HG03565 (cell line): ENCODE data around the gene NCBP2.

ENCODE experiments used
- ATAC-seq: cut with Tn5 transposase; IDR thresholded peaks from one replicate; pipeline ENCODE4 v1.9.1; 2021; ENCODE audit warnings: mild to moderate bottlenecking, moderate library complexity; ENCODE audit not compliant: unreplicated experiment

Gene NCBP2

DNA sequence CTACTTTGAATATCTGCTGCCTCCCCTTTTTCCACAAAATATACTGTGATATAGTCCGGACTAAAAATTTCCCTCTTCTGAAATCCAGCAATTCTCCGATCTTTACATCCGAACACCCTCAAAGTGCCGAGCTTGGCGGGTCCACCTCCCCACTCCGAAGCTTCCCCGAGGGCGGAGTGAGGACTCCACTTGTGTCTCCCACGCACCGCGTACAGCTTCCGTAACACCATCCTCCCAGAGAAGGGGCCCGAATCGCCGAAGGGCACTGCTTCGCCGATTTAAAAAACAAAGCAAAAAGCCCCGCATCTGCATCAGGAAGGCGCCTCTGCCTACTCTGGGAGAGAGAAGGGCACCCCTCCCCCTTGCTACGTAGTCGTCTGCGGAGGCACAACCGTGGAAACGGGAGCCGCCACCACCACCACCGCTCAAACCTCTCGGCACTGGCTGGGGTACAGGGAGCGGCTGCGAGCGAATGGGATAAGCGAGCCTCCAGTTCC is 551 bp downstream of the NCBP2 start:
- peak; percentile 18 for ATAC-seq

DNA sequence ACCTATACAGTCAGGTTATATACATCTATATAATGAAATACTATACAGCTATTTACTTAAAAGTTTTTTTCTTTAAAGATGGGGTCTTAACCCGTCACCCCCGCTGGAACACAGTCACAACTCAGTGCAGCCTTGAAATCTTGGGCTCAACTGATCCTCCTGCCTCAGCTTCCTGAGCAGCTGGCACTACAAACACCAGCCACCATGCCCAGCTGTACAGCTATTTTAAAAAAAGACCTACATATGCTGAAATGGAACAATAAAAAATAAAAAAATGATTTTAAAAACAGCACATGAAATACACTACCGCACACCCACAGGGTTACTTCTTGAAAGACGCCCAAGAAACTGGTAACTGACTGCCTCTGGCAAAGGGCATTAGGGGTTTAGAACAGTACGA is 3.8 kb downstream of the NCBP2 start:
- no peak for ATAC-seq

GRCh38 chr3:196938124-196938523 is 4.2 kb downstream of the NCBP2 start:
- no peak for ATAC-seq

DNA sequence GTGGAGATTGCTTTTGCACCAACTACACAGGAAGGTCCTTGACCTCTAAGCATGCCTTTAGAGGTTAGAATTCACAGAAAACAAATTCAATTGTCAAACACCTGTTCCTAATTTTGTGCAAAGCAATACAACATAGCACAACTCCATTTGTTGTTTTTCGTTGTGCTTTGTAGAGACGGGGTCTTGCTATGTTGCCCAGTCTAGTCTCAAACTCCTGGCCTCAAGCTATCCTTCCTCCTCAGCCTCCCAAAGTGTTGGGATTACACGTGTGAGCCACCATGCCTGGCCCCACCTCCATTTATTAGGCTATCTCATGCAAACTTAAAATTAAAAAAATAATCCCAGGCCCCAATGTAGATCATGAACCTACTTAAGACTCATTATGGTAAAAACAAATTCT is 6.0 kb downstream of the NCBP2 start:
- ATAC-seq: no peak

GRCh38 chr3:196932600-196932999 is 9.7 kb downstream of the NCBP2 start:
- ATAC-seq: peak; percentile 40

- peak; percentile 39 for ATAC-seq
Measured at GRCh38 chr3:196931828-196932587, 10.3 kb downstream of the NCBP2 start.

DNA sequence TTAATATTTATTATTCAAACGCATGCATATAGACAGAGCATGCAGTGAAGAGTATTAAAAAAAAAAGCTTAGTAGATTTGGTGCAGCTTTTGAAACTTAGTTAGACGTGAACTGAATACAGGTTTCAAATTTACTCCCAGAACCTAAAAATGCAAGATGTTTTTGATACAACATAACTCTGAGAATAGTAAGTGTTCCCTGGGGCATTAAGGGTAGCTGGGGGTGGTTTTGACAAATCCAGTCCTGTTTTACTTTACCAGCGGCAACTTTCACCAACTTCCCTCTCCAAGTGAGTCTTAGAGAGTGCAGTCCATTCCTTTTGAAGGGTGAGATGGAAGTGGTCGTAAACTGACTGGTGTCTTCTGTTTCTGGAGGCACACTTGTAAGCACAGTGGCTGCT is 11.2 kb downstream of the NCBP2 start:
- ATAC-seq: no peak

DNA sequence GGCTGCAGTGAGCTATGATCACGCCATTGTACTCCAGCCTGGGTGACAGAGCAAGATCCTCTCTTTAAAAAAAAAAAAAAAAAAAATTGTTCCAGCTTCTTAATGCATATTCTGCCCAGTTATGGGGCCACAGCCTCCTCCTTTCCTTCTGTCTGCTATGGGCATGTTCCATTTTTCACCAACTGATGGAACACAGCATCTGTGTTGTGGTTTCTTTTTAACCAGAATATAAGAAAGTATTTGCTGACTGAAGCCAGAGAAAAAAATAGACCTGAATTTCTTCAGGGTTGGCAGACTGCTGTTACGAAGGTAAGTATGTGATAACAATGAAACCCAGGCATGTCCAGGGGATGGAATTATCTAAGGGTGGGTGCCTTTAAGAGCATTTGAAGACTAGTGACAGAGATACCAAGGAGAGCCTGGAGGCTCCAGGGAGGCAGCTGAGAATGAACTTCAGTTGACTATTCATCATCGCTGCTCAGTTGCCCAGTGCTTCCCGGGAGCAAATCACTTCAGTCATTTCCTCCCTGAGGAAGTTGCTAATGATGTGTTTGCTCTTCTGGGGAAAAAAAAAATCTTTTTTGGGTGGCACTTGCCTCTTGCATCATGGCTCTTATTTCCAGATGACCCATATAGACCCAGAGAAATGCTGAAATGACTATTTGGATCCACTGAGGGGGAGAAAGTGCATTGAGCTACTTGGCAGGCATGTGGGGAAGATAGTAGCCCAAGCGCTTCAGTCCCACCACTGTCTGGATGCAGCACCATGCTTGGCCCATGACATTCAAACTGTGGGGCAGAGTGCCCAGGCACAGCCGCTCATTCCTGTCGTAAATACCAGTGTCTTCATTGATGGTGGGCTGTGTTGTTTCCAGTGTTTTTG is 14.5 kb downstream of the NCBP2 start:
- ATAC-seq: no peak

GRCh38 chr3:196920733-196921132 is 21.6 kb downstream of the NCBP2 start:
- ATAC-seq: no peak

- ATAC-seq: no peak
Measured at GRCh38 chr3:196918968-196919367, 23.4 kb downstream of the NCBP2 start.

DNA sequence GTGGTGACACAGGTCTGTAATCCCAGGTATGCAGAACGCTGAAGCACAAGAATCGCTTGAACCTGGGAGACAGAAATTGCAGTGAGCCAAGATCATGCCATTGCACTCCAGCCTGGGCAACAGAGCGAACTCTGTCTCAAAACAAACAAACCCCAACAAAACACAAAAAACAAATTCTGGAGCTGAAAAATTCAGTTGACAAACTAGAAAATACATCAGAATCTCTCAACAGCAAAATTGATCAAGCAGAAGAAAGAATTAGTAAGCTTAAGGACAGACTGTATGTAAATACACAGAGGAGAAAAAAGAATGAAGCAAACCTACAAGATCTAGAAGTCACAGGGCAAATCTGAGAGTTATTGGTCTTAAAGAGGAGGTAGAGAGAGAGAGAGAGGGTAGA is 25.3 kb downstream of the NCBP2 start:
- ATAC-seq: no peak

GRCh38 chr3:196916221-196916620 is 26.1 kb downstream of the NCBP2 start:
- ATAC-seq: no peak

DNA sequence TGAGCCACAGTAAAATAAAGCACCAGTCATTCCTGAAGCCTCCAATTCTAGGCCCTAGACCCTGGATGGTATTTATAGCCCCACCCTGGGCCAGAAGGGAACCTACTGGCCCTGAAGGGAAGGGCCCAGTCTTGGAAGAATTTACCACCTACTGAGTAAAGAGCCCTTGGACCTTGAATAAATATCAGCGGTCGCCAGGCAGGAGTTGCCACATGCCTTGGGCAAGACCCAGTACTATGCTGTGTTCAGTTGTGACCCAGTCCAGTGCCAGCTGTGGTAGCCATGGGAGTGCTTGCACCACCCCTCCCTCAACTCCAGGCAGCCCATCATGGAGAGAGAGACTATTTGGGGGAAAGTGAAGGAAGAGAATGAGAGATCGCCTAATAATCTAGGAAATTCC is 27.0 kb downstream of the NCBP2 start:
- ATAC-seq: no peak

DNA sequence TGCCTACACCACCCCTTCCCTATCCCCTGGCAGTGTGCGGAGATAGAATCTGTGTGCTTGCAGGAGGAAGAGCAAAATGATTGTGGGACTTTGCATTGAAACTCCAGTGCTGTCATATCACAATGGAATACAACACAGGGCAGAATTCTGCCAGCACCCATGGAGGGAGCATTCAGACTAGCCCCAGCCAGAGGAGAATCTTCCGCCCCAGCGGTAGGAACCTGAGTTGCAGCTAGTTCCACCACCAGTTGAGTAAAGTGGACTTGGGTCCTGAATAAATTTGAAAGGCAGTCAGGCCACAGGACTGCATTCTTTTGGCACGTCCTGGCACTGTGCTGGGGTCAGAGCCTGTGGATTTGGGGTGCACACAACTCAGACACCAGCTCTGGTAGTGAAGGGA is 27.5 kb downstream of the NCBP2 start:
- ATAC-seq: no peak

- no peak for ATAC-seq
Measured at GRCh38 chr3:196903740-196904139, 38.6 kb downstream of the NCBP2 start.

- no peak for ATAC-seq
Measured at GRCh38 chr3:196902296-196902695, 40.0 kb downstream of the NCBP2 start.

GRCh38 chr3:196901768-196902167 is 40.6 kb downstream of the NCBP2 start:
- ATAC-seq: no peak

- ATAC-seq: no peak
Measured at GRCh38 chr3:196896229-196896628, 46.1 kb downstream of the NCBP2 start.

DNA sequence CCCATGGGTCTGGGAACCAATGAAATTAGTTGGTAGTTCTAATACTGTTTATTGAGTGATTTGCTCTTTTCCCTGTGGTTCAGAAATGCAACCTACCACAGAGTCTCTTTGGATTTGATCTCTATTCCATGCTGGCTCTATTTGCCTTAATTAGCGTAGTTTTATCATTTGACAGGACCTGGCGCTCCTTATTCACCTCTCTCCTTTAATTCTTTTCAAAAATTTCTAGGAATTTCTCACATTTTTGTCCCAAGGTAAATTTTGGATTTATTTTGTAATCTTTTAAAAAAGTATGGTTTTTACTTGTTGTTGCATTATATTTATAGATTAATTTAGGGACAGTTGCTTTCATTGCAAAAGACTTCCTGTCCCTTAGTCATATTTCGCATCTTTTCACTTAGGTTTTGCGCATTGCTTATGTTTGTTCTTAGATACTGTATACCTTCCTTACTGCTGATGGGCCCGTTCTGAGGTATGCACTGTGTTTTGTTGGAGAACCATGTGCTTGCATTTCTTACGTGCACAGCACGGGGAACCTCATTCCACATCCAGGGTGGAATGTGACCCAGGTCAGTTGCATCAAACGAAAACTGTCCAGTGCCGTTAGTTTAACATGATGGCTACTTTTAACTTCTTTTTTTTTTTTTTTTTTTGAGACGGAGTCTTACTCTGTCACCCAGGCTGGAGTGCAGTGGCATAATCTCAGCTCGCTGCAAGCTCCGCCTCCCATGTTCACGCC is 47.6 kb downstream of the NCBP2 start:
- no peak for ATAC-seq

DNA sequence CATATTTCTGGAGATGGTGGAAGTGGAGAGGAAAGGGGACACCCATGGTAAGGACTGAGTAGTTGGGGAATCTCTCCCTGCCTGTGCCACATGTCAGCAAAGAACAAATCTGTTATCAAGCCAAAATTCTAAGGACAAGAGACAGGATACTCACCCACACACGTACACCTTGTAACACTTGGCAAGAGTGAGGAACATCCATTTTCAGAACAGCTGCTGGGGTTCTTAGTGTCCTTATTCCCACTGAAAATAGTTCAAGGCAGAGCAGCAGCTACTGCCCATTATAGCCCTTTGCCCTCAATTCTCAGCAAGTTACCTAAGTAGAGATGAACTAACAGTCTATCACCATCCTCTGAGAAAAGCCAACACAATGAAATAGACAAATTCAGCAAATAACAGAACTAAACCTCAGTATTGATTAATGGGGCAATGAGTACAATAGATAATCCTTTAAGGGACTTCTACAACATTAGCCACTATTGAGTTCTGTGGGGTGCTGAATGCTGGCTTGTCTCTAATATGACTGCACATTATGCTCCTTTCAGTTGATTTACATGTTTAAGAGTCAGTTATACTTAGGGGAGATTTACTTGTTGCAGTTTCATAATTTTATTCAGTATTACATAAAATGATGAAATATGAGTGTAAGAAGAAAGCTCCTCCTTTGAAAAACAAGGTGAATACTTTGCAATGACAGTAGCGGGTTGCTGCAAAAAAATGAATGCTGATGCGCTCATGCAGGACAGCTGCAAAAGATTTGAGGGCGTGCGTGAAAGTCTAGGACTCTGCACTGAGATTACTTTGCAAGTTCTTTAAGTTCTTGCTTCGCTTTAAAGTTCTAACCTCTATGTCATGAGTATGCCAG is 52.3 kb downstream of the NCBP2 start:
- no peak for ATAC-seq
